ENCODE measurements around the gene KIF14.
"Not testable (repeated sequence)": the region's sequence is repeated elsewhere in the genome, so short reads cannot be mapped to it uniquely, and the experiment has no call there.

Gene KIF14

GRCh38 chr1:200634261-200635122 lies 13.9 kb upstream of the KIF14 start:
- no peak for DNase-seq (ENCODE audit: low read depth in 2 of 2)

DNA sequence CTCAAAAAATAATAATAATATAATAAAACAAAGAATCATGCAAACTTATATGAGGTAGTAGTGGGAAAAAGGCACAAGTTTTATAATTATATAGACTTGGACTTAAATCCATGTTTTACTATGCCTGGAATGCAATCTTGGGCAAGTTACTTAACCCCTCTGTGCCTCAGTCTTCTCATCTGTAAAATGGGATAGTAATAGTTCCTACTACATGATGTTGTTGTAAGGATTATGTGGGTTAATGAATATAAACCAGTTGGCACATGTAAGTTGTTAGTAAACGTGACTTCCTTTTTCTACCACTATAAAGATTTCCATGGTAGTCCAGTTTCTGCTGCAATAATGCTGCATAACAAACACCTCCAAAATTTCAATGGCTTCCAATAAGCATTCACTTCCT lies 10.8 kb upstream of the KIF14 start:
- no peak for DNase-seq (ENCODE audit: low read depth in 2 of 2)

GRCh38 chr1:200630515-200630899 lies 10.0 kb upstream of the KIF14 start:
- DNase-seq (ENCODE audit: low read depth in 2 of 2) = not testable (repeated sequence)

DNA sequence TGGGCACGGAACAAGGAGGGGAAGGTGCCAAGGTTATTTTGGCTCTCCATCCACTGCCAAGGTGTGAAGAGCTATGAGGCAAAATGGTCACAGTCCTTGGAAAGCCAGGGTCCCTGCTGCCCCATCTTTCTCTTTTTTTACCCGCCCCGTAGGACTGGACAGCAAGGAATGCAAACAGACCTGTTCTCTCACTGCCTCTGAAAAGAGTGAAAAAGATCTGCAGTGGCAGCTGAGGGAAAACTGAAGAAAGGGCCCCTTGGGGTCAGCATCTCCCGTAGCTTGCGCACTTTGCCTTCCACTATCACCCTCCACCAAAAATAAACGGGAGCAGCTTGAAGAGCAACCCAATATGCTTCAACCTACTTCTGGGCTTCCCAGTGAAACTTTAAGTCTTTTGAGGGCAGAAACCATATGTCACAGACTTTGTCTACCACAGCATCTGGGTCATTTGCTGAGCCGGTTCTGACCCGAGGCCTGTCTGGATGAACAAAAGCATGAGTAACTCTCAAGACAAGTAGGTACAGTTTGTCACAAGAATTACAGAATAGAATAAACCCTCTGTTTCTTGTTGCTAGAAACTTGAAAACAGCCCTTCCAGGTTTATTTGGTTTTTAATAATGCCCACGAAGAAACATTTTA lies 9.4 kb upstream of the KIF14 start:
- no peak for DNase-seq (ENCODE audit: low read depth in 2 of 2)

DNA sequence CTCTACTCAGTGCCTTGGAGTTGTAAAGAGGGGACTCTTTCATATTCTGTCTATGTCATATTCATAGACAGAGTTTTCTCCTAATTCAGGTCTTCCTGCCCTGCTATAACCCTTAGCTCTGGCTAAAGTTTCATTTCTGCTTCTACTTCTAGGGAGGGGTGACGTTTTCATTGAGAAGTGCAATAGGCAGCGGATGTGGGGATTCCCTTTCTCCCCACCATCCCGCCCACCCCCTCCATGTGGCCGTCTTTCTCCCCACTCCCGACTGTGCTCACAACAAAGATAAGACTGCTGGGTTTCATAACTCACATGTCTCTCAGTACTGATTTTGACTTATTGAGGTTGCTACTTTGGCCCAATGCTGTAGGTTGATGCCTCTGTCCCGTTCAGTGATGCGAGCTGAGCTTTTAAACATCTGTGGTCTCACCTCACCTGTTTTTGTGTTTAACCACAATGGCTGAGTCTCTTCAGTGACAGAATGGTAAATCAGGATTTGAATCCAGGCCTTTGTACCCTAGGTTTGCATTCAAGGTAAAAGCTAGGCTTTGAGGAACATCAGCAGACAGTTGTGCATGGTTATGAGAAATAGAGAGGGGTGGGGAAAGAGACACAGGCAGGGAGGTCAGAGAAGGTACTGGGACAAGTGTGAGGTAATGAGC lies 7.8 kb upstream of the KIF14 start:
- peak; percentile 50 to 58 for DNase-seq (ENCODE audit: low read depth in 2 of 2)

DNA sequence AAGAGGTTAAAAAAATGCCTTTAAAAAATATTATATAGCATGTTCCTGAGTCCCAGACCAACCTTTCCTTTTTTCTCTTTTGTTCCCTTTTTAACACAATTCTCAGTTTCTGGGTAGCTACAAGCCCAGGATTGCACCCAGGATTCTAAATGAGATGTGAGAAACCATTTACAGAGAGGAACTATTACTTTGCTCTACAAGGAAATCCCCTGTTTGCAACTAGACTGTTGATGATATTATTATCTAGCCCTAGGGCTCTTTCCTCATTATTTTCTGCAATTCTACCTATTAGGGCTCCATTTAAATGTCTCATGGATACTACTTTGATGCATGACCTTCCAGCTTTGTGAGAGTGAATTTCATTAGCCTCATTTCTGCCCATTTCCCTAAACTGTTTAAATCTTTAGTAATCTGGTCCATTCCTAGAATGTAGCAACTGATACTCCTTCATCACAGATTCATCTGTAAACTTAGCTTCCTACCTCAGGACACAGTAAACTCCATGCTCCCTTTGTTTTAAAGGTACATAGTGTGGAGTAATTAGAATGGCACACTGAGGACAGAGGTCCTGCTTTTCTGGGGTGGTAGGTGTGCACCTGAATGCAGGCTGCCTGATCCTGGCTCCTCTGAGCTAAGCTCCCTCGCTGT lies 7.1 kb upstream of the KIF14 start:
- no peak for DNase-seq (ENCODE audit: low read depth in 2 of 2)

DNA sequence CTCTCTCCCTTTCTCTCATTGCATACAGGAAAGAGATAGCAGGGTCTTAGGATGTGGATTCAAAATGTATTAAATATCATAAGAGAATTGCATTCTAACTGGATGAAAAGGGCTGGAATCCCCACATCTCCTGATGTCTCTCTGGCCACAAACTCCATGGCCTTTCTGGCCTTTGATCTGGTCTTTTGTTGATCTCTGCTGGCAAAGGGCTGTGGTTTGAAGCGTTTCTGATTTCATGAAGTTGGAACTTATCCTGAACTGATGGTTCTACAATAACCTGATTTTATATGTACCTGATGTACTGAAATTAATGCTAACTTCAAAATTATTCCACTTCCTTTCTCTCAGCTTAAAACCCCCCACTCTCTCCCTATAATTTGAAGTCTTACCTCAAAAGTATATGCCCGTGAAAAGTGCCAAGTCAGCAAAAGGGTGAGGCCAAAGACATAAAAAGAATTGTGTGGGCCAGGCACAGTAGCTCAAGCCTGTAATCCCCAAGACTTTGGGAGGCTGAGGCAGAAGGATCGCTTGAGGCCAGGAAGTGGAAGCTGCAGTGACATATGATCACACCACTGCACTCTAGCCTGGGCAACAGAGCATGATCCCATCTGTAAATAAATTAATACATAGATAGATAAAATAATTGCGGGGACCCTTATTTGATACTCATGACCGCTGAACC lies 6.4 kb upstream of the KIF14 start:
- DNase-seq (ENCODE audit: low read depth in 2 of 2) = no peak

GRCh38 chr1:200625381-200625824 lies 4.9 kb upstream of the KIF14 start:
- no peak for DNase-seq (ENCODE audit: low read depth in 2 of 2)

GRCh38 chr1:200624679-200625335 lies 4.3 kb upstream of the KIF14 start:
- DNase-seq (ENCODE audit: low read depth in 2 of 2) = no peak

- no peak for DNase-seq (ENCODE audit: low read depth in 2 of 2)
These were observed 668 bp downstream of the KIF14 start for GRCh38 chr1:200619894-200620272.

GRCh38 chr1:200610846-200611245 lies 9.7 kb downstream of the KIF14 start:
- DNase-seq (ENCODE audit: low read depth in 2 of 2) = no peak

- DNase-seq (ENCODE audit: low read depth in 2 of 2) = no peak
These were observed 17.9 kb downstream of the KIF14 start for GRCh38 chr1:200602632-200603031.

- DNase-seq (ENCODE audit: low read depth in 2 of 2) = no peak
These were observed 30.6 kb downstream of the KIF14 start for GRCh38 chr1:200590001-200590400.

GRCh38 chr1:200588698-200589097 lies 31.9 kb downstream of the KIF14 start:
- no peak for DNase-seq (ENCODE audit: low read depth in 2 of 2)

- DNase-seq (ENCODE audit: low read depth in 2 of 2) = no peak
These were observed 56.2 kb downstream of the KIF14 start for GRCh38 chr1:200564319-200564718.

DNA sequence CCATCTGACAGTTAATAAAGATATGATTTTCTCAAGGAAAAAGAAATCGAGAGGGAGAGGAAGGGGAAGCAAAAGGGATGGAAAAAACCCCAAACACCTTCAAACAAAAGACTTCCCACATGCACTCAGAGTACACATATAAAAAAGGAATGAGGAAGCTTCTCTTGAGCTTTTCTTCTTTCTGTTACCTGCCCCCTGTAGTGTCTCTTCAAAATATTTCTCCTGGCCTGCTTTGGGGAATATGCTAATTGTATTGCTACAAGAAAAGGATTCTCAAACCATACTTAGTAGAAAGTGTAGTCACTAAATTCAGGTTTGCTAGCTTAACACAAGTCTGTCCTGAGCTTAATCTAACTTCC lies 58.7 kb downstream of the KIF14 start:
- DNase-seq (ENCODE audit: low read depth in 2 of 2) = no peak

GRCh38 chr1:200558866-200559459 lies 61.6 kb downstream of the KIF14 start:
- no peak for DNase-seq (ENCODE audit: low read depth in 2 of 2)

DNA sequence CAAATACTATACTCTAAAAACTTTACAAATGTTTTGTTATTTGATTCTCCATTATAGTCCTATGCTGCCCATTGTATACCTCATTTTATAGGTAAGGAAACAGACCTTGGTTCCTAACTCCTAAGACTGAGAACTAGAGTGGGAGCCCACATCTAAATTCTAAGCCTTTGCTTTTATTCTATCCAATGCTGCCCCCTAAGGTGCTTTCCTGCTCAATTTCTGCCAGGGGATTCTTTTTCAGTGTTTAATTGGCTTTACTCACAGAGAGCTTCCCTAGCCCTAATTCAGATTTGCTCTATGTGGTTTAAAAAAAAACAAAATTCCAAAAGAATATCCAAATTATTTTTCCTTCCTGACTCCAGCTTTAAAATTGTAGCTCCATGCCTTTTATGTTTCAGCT lies 64.5 kb downstream of the KIF14 start:
- no peak for DNase-seq (ENCODE audit: low read depth in 2 of 2)

DNA sequence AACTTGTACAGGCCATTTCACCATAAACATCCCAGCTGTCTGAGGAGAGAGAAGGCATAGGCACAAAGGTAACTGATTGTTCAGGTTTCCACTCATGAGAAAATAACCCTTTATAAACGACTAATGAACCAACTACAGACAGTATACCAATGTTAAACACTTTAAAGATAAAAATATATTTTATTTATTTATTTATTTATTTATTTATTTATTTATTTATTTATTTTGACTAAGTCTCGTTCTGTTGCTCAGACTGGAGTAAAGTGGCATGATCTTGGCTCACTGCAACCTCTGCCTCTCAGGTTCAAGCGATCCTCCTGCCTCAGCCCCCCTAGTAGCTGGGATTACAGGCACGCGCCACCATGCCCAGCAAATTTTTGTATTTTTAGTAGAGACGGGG lies 67.8 kb downstream of the KIF14 start:
- DNase-seq (ENCODE audit: low read depth in 2 of 2) = not testable (repeated sequence)

- DNase-seq (ENCODE audit: low read depth in 2 of 2) = no peak
These were observed 70.2 kb downstream of the KIF14 start for GRCh38 chr1:200550367-200550766.

- no peak for DNase-seq (ENCODE audit: low read depth in 2 of 2)
These were observed 73.2 kb downstream of the KIF14 start for GRCh38 chr1:200547386-200547785.
